ENCODE data around the gene BRCA2. TPM values are rescaled to one million over a fixed set of nuclear protein-coding genes. Genes with fewer than 3 reads are reported as not detected.
A peak's percentile ranks its signal among the peaks of the same experiment; 100 is the strongest.

BRCA2 gene
- total and polyA plus RNA-seq, 9 of the 15 experiments (the other 6 are each of a cell fraction or from before 2014, with no cell fraction given), result 4.1 to 17.3 (median 5.8) TPM

DNA sequence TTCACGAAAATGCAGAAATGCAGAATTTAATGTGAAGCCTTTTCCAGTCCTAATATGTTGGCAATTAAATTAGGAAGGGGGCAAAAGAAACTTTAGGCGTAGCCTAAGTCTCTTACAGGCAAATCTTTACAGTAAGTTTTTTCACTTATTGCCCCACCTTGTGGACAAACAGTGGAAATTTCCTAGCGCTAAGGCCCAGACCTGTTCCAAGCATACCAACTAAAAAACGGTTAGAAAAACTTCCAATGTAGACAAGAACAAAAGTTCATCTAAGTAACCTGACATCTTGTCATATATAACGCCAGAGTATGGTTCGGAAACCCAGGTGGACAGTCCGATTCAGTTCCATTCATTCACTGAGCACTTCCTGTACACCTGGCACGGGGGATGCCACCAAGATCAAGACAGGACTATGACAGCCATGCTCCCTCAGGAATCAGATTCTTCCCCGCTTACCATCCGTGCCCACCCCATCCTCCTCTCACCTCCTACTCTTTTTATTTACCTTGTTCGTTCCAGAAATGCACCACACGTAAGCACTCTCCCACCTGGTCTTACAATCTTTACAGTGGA lies 5.1 kb upstream of the BRCA2 start (continued):
- TF ChIP-seq, protein P1, sequence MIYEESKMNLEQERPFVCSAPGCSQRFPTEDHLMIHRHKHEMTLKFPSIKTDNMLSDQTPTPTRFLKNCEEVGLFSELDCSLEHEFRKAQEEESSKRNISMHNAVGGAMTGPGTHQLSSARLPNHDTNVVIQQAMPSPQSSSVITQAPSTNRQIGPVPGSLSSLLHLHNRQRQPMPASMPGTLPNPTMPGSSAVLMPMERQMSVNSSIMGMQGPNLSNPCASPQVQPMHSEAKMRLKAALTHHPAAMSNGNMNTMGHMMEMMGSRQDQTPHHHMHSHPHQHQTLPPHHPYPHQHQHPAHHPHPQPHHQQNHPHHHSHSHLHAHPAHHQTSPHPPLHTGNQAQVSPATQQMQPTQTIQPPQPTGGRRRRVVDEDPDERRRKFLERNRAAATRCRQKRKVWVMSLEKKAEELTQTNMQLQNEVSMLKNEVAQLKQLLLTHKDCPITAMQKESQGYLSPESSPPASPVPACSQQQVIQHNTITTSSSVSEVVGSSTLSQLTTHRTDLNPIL (CRISPR knock-in tag; IDR thresholded peaks at IDR 0.05), result no peak
- peak; percentile 63 to 68 for TF ChIP-seq RAD21 (CRISPR knock-in tag; conservative IDR thresholded peaks at IDR 0.05 in 1 of 2, IDR thresholded peaks at IDR 0.05 in 1 of 2)
- no peak for TF ChIP-seq FOXP1 (CRISPR knock-in tag; IDR thresholded peaks at IDR 0.05)
- no peak for TF ChIP-seq ZBTB1 (CRISPR knock-in tag; IDR thresholded peaks at IDR 0.05; ENCODE audit: borderline replicate concordance, low read depth)
- TF ChIP-seq, protein P2, sequence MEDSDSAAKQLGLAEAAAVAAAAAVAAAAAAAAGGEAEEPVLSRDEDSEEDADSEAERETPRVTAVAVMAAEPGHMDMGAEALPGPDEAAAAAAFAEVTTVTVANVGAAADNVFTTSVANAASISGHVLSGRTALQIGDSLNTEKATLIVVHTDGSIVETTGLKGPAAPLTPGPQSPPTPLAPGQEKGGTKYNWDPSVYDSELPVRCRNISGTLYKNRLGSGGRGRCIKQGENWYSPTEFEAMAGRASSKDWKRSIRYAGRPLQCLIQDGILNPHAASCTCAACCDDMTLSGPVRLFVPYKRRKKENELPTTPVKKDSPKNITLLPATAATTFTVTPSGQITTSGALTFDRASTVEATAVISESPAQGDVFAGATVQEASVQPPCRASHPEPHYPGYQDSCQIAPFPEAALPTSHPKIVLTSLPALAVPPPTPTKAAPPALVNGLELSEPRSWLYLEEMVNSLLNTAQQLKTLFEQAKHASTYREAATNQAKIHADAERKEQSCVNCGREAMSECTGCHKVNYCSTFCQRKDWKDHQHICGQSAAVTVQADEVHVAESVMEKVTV (CRISPR knock-in tag; IDR thresholded peaks at IDR 0.05), result 0 out of 2 replicates have a peak, but pooled peaks have one; percentile 10
- peak; percentile 23; the same call in 1 of the 2 replicates for TF ChIP-seq SMC3 (conservative IDR thresholded peaks at IDR 0.05; ENCODE audit: insufficient read depth, low read depth, low read length)
- TF ChIP-seq, protein P3, sequence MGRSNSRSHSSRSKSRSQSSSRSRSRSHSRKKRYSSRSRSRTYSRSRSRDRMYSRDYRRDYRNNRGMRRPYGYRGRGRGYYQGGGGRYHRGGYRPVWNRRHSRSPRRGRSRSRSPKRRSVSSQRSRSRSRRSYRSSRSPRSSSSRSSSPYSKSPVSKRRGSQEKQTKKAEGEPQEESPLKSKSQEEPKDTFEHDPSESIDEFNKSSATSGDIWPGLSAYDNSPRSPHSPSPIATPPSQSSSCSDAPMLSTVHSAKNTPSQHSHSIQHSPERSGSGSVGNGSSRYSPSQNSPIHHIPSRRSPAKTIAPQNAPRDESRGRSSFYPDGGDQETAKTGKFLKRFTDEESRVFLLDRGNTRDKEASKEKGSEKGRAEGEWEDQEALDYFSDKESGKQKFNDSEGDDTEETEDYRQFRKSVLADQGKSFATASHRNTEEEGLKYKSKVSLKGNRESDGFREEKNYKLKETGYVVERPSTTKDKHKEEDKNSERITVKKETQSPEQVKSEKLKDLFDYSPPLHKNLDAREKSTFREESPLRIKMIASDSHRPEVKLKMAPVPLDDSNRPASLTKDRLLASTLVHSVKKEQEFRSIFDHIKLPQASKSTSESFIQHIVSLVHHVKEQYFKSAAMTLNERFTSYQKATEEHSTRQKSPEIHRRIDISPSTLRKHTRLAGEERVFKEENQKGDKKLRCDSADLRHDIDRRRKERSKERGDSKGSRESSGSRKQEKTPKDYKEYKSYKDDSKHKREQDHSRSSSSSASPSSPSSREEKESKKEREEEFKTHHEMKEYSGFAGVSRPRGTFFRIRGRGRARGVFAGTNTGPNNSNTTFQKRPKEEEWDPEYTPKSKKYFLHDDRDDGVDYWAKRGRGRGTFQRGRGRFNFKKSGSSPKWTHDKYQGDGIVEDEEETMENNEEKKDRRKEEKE (IDR thresholded peaks at IDR 0.05; ENCODE audit: borderline replicate concordance in 1 of 2, control insufficient read depth in 1 of 2, low read depth in 2 of 2, low read length in 1 of 2), result no peak
